GM13977 (cell line): ENCODE data around the gene DNMBP.

Experiments
- DNase-seq: peaks from one replicate; pipeline ENCODE4 v3.0.0; 2012; ENCODE audit warnings: low spot score
- CTCF ChIP-seq: IDR thresholded peaks from 2 replicates; pipeline ENCODE4 v1.5.1; 2012; ENCODE audit warnings: mild to moderate bottlenecking, control low read depth; ENCODE audit not compliant: insufficient read depth; ENCODE audit errors: extremely low read depth, missing control alignments
- in situ Hi-C: fragments of 300-500 bp; cut with MboI; formaldehyde crosslinking; loops from one replicate; pipeline ENCODE4 v1.12.0; 2022; ENCODE audit warnings: low sequenced_read_pairs, low pct_unique_long_range_greater_than_20kb, mixed read lengths, inconsistent platforms; ENCODE audit not compliant: unreplicated experiment

Gene DNMBP

DNA sequence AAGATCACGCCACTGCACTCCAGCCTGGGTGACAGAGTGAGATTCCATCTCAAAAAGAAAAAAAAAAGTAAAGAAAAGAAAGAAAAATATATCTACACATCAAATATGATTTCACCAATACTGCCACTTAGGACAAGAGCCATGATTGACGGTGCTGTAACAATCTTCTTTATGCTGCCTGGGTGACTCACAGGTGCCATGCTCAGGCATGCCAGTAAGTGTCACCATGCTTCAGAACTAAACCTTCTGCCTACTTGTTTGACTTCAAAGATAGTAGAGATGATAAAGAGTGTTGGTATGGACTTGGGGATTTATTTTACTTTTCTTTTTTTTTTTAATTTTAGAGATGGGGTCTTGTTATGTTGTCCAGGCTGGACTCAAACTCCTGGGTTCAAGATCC, 33.6 kb upstream of the DNMBP start:
- DNase-seq: no peak
- TF ChIP-seq CTCF: no peak
- in situ Hi-C loops: loop anchor here (10.0 kb wide), 1 partner anchor 199 kb away; no protein-coding TSS in a partner anchor

DNA sequence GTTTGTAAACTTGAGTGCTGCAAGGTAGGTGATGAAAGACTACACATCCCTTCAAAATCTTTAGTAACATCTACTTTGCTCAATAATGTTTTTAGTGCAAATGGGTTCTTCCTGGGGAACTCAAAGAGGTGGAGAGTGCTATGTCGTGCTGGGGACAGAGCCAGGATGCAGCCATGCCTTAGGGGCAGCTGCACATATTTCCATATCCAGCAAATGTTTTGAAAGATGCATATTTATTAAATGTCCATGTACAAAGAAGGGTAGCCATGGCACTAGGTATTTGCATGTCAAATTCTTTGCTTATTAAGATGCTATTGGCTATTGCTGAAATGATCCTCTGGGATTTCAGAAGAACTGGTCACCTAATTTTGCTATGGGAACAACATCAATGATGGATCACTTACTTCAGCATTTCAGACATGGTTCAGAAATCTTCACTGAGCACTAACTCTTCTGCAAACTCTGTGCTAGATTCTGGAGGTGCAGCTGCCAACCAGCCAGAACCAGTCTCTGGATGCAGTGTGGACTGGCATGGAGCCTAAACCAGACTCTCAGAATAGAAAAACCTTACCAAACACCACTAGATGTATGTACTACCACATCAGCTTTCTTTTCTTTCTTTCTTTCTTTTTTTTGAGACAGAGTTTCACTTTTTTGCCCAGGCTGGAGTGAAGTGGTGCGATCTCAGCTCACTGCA, 31.7 kb upstream of the DNMBP start:
- in situ Hi-C loops: loop anchor here (10.0 kb wide), 1 partner anchor 197 kb away; no protein-coding TSS in a partner anchor
- no peak for TF ChIP-seq CTCF

DNA sequence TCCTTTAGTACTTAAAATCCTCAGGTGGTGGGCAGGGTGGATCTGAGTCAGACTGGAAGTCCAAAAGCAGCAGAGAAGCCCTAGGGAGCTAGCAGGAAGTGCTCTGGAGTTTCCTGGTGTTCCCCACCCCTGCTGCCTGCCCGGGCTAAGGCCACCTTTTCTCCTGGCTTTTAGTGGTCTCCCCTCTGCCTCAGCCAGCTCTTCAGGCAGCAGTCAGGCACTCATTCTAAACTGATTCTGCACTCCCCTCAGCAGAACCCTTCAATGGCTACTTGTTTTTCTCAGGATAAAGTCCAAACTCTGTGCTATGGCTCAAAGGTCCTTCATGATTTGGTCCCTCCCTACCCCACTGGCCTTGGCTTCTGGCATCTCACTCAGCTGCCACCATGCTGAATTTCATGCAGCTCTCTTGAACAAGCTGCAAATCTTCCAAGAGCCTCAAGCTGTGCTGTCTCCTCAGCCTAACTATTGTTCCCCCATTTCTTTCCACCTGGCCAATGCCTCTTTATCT, 28.9 kb upstream of the DNMBP start:
- TF ChIP-seq CTCF: no peak
- in situ Hi-C loops: no loop called here
- no peak for DNase-seq

More for the DNA sequence above, 31.7 kb upstream of the DNMBP start:
- no peak for DNase-seq

DNA sequence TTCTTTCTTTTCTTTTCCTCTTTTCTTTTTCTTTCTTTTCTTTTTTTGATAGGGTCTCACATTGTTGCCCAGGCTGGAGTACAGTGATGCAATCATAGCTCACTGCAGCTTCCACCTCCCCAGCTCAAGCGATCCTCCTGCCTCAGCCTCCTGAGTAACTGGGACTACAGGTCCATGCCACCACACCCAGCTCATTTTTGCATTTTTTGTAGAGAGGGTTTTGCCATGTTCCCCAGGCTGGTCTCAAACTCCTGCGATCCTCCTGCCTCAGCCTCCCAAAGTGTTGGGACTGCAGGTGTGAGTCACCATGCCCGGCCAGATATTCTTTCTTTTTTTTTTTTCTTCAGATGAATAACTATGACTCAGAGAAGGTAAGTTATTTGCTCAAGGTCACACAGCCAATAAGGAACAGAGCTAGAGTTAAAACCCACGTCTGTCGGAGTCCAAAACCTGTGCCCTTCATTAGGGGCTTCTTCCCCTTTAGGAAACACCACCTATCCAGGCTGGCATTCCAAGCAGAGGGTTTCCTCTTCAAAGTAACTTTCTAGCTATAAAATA, 28.1 kb upstream of the DNMBP start:
- in situ Hi-C loops: no loop called here

DNA sequence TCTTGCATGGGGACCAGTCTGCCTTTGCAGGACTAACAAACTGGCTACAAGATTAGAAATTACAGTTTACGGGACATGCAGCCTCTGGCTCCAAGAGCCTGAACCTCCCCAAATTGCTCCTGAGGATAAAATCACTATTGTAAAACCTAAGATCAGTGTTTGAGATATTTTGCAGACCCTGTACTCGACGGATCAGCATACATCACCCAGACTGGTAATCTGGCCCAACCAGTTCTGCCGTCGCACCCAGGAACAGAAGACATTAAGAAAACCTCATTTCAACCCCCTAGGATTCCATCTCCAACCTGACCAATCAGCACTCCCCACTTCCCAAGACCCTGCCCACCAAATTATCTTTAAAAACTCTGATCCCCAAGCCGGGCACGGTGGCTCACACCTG, 27.1 kb upstream of the DNMBP start:
- in situ Hi-C loops: no loop called here

More for the DNA sequence above, 28.1 kb upstream of the DNMBP start:
- no peak for TF ChIP-seq CTCF
- no peak for DNase-seq

More for the DNA sequence above, 27.1 kb upstream of the DNMBP start:
- no peak for DNase-seq
- TF ChIP-seq CTCF: no peak
